GM19351 (cell line): ENCODE data around the gene FOXD2.

Experiments used
- ATAC-seq: cut with Tn5 transposase; IDR thresholded peaks from one replicate; pipeline ENCODE4 v1.9.1; 2021; ENCODE audit warnings: mild to moderate bottlenecking, moderate library complexity; ENCODE audit not compliant: unreplicated experiment

The FOXD2 gene

GRCh38 chr1:47416319-47417169 is 21.3 kb upstream of the FOXD2 start:
- ATAC-seq: no peak

GRCh38 chr1:47417170-47418044 is 20.4 kb upstream of the FOXD2 start:
- no peak for ATAC-seq

- ATAC-seq: no peak
These were observed 19.7 kb upstream of the FOXD2 start for GRCh38 chr1:47418122-47418521.

- ATAC-seq: no peak
These were observed 19.0 kb upstream of the FOXD2 start for GRCh38 chr1:47418681-47419325.

- no peak for ATAC-seq
These were observed 17.3 kb upstream of the FOXD2 start for GRCh38 chr1:47420547-47420946.

GRCh38 chr1:47423872-47424271 is 14.0 kb upstream of the FOXD2 start:
- no peak for ATAC-seq

- no peak for ATAC-seq
These were observed 13.4 kb upstream of the FOXD2 start for GRCh38 chr1:47424336-47424982.

GRCh38 chr1:47431534-47431933 is 6.3 kb upstream of the FOXD2 start:
- no peak for ATAC-seq

- ATAC-seq: no peak
These were observed 5.5 kb upstream of the FOXD2 start for GRCh38 chr1:47432071-47433036.

GRCh38 chr1:47433037-47433421 is 4.8 kb upstream of the FOXD2 start:
- ATAC-seq: no peak

- no peak for ATAC-seq
These were observed 4.3 kb upstream of the FOXD2 start for GRCh38 chr1:47433477-47434050.

- no peak for ATAC-seq
These were observed 3.6 kb upstream of the FOXD2 start for GRCh38 chr1:47434051-47434842.

- no peak for ATAC-seq
These were observed 2.1 kb upstream of the FOXD2 start for GRCh38 chr1:47435506-47436303.

- ATAC-seq: peak; percentile 50
These were observed 1.4 kb upstream of the FOXD2 start for GRCh38 chr1:47436304-47436978.

GRCh38 chr1:47436979-47437446 is 831 bp upstream of the FOXD2 start:
- peak; percentile 15 for ATAC-seq

- no peak for ATAC-seq
These were observed 547 bp downstream of the FOXD2 start for GRCh38 chr1:47438165-47439016.
